ENCODE measurements around the gene FAF2.

FAF2 gene

DNA sequence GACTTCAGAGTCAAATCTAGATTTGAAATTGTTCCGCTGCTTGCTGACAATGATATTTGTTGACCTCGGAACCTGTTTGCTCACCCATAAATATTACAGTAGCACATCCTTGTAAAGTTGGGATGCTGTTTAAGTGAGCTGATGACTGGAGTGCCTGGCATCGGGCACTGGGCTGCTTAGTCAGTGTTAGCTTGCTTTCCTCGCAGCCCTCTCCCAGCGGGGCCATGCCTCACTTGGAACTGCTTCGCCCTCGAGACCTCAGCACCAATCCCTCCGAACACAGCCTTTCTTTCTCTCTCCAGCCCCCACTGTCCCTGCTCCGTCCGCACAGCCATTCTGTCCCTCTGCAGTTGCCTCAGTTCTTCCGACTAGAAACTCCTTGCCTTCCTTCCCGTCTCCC is 65.6 kb downstream of the FAF2 start:
- no peak for FAIRE-seq

GRCh38 chr5:176514244-176514950 is 66.2 kb downstream of the FAF2 start:
- no peak for FAIRE-seq

DNA sequence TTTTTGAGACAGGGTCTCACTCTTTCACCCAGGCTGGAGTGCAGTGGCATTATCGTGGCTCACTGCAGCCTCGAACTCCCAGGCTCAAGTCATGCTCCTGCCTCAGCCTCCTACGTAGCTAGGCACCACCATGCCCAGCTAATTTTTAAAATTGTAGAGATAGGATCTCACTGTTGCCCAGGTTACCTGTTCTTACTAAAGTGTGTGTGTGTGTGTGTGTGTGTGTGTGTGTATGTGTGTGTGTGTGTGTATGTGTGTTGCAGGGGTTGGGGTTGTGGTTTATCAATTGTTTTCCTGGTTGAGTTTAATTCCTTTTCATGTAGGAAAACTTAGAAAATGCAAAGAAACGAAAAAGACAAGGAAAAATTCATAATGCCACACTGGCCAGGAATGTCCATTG is 67.2 kb downstream of the FAF2 start:
- FAIRE-seq: no peak

- no peak for FAIRE-seq
Observed at GRCh38 chr5:176517053-176517661, 69.0 kb downstream of the FAF2 start.

DNA sequence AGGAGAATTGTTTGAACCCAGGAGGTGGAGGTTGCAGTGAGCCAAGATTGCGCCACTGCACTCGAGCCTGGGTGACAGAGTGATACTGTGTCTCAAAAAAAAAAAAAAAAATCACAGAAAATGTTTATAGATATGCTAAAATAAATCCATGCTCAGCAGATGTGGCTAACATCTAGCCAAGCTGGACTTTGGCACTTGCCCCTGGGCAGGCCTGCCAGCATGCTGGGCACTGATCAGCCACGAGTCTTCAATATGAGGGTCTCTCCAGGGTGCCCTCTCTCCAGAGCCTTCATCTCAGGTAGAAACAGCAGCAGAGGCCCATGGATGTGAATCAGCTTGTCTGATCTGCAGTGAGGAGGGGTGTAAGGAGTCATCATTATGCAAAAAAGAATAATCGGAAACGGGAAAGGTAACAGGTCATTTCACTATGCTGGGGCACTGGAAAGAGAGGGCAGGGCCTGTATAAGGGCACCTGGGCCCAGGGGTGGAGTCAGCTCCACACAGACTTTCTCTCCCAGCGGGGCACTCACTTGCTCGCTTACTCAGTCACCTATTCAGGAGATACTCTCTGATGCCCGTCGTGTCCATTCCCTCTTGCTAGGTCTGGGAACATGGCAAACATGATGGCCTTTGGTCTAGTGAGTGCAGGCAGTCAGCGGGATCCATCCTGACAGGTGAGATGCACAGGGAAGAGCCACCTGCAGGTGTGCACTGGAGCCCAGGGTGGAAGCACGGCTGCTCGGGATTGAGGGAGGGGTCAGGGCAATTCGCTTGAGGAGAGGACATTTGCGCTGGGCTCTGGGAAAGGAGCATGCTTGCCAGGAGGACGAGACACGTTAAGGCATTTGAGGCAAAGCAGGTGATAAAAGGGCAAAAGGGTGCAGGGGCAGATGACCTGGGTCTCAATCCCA is 71.9 kb downstream of the FAF2 start:
- no peak for FAIRE-seq

DNA sequence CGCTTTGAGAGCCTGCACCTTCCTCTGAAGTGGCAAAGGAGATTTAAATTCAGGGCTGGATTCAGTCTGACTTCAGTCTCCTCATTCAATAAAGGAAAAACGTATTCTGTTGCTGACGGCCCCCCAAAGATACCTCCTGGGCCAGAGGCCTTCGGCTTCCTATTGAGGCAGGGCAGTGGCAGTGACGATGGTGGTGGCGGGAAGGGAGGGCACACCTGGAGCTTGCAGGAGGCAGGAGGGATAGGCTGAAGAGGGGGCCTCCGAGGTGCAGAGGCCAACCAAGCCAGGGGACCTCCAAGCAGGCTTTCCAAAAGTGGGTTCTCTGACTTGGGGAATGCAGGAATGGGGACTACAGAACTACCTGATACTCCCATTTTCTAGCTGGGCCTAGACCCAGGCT is 73.1 kb downstream of the FAF2 start:
- FAIRE-seq: no peak

DNA sequence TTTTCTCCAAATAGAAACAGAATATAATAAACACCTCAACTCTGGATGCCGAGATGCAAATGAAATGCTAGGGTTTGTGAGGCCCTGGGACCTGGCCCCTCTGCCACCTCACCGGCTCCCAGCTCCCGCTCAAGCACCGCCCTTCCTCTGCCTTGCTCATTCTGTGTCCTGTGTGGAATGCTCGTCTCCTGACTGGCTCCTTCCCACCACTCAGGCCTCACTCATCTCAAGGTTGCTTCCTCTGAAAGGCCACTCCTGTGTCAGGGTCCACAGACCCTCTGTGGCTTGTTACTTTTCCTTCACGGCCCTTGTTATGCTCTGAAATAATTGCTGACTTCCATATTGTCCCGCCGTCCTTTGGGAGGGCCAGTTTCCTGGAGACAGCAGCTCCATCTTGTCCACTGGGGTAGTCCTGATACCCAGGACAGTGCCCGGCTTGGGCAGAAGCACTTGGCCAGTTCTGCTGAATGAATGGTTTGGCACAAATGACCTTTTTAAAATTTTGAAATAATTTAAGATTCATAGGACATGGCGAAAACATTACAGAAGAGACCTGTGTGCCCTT is 73.6 kb downstream of the FAF2 start:
- FAIRE-seq: no peak

GRCh38 chr5:176524138-176524537 is 76.0 kb downstream of the FAF2 start:
- FAIRE-seq: no peak

GRCh38 chr5:176524987-176525386 is 76.8 kb downstream of the FAF2 start:
- FAIRE-seq: no peak

GRCh38 chr5:176525677-176526076 is 77.5 kb downstream of the FAF2 start:
- FAIRE-seq: no peak

- no peak for FAIRE-seq
Observed at GRCh38 chr5:176526462-176526861, 78.3 kb downstream of the FAF2 start.

- FAIRE-seq: no peak
Observed at GRCh38 chr5:176527246-176528222, 79.3 kb downstream of the FAF2 start.

GRCh38 chr5:176528301-176528700 is 80.1 kb downstream of the FAF2 start:
- FAIRE-seq: no peak

GRCh38 chr5:176528761-176529115 is 80.6 kb downstream of the FAF2 start:
- no peak for FAIRE-seq

DNA sequence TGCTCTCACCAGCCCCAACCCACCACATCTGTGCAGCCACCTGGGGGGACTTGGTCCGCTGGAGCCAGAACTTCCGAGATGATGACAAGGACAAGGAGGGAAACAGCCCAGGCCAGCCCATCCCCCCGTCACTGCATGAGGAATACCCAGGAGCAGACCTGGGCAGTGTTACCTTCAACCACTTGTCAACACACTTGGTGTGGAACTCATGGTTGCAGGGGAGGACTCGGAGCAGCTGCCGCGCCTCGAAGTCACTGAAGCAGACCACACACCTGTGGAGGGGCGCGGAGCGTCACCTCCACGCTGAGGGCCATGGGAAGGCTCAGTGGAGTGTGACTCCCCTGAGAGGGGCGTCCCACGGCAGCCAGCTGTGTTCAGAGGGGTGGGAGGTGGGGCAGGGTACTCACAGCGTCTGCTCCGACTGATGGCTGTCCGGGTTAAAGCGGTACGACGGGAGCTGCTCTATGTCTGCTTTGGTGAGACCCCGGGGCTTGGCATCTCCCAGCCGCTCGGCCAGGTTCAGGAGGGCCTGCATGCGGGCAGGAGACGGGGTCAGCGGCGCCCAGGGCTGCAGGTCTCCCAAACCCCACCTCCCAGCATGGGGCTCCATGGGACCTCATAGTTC is 81.0 kb downstream of the FAF2 start:
- no peak for FAIRE-seq

- no peak for FAIRE-seq
Observed at GRCh38 chr5:176529741-176530141, 81.6 kb downstream of the FAF2 start.

DNA sequence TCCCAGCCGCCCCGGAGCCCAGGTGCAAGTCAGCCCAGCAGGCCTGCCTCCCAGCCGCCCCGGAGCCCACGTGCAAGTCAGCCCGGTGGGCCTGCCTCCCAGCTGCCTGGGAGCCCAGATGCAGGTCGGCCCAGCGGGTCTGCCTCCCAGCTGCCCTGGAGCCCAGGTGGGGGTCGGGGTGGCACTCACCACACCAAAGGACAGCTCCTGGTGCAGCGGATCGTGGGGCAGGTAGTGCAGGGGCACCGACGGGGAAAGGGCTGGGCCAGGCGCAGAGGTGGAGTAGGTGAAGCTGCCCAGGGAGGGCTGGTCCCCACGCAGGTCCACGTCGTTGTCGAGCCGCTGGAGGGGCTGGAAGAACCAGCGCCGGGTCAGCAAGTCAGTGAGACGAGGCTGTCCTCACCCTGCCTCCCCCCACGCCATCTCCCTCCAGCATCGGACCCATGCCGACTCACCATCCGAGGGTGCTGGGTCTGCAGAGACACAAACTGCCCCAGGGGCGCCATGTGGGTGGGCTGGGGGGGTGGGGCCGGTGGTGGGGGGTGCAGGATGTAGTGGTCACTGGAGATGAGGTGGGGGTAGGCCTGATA is 82.3 kb downstream of the FAF2 start:
- no peak for FAIRE-seq

DNA sequence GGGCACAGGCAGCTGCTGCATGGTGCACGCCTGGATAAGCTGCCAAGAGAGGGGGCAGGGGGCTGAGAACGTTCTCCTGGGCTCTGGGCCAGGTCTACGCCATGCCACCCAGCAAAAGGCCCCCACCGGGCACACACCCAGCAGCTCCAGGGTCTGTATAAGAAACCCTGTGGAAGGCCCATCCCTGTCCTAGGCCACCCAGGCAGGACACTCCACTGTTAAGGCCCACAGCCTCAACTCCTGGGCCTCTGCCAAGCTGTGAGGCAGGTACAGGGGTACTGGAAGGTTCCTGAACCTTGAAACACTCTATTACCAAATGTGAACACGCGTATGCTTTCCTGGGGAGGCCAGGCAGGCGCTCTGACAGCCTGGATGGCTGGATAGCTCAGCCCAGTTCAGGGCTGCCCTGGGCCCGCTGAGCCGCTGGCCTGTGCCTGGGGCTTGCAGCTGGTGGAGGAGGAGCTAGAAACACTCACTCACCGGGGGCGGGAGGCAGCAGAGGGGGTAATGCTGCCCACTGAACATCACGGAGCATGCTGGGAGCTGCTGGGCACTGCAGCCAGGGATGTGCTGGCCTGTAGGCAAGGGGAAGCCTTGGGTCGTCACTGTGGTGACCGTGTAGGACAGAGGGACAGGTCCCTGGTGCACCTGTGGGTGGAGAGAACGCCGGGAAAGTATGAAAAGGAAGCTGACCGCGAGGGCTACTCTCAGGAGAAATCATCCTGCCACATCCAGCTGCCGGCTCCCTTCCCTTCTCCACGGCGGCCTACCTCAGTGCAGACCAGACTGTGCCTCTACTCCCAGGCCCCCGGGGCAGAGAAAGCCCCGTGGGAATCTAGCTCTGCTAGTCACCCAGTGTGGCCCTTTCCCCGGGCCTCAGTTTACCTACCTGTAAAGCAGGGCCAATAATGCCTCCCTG is 83.1 kb downstream of the FAF2 start:
- FAIRE-seq: no peak

GRCh38 chr5:176531902-176532493 is 83.8 kb downstream of the FAF2 start:
- no peak for FAIRE-seq

GRCh38 chr5:176532795-176533194 is 84.6 kb downstream of the FAF2 start:
- no peak for FAIRE-seq

All from TTC549 (cell line).